HG02588 (cell line): ENCODE measurements around the gene SEMA5B.

Source experiments
- ATAC-seq: cut with Tn5 transposase; IDR thresholded peaks from one replicate; pipeline ENCODE4 v1.9.1; 2021; ENCODE audit warnings: mild to moderate bottlenecking, moderate library complexity; ENCODE audit not compliant: unreplicated experiment

The SEMA5B gene

DNA sequence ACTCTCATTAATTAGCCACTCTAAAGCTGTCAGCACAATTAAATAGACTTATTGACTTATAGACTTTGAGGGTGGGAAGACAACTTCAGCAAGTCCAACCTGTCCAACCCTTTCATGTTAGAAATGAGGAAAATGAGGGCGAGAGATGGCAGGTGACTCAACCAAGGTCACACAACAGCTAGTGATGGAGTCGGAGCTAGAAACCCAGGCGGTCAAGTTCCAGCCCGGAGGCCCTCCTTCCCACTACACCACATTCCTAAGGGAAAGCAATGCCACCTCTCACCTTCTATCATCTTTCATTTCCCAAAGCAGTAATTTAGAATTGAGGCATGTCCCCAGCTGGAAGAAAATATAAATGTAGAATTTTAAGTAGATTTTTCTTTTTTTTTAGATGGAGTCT lies 28.7 kb downstream of the SEMA5B start:
- no peak for ATAC-seq

DNA sequence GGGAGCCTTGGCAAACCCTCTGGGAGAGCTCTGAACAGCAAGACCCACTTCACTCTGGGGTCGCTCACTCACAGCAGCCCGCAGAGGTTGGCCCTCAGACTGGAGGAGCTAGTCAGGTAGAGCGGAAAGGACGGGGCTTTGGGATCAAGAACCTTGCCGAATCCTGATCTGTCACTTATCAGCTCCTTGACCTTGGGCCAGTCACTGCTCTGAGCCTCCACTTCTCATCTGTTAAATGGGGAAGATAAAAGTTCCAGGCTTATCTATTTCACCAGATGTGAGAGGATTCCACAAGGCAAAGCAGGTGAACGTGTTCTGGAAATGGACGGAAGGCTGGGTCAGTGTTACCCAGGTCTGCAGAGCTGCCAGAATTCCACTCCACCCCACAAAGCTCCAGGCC lies 29.4 kb downstream of the SEMA5B start:
- no peak for ATAC-seq

DNA sequence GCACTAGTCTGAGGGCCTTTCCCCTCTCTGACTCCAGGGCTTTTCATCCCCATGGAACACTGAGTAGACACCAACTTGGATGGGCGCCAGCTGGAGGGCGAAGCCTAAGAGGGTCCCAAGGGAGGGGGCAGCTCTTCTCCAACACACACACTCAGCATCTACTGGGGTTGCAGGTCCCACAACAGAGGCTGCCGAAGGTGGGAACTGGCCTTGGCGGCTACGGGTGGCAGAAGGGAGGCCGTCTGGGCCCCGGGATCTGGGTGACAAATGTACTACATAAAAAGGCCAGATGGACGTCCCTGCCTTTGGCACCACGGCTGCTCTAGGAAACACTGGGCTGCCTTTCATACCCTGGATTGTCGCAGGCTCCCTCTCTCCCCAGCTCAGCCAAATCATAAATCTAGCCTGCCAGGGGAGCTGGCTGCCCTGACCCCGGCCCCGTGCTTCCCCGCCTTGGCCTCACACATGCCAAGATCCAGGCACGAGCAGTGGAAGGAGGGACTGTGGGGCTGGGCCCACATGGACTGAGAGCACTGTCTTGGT lies 31.5 kb downstream of the SEMA5B start:
- no peak for ATAC-seq

DNA sequence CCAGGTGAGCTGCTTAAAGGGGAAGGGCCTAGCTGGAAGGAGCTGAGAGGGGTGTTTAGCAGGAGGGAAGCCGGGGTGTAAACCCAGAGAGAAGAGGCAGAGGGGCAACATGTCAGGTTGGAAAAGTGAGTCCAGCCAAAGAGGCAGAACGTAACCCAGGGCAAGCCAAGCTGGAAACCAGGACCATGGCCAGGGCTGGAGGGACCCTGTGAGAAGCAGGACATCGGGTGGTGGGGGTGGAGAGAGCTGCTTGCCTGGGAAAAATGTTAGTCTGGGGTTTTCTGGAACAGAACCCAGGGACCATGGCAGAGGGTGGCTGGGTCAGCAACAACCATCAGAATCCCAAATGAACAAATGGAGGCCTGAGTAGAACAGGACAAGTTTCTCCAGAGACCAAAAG lies 32.6 kb downstream of the SEMA5B start:
- ATAC-seq: no peak

DNA sequence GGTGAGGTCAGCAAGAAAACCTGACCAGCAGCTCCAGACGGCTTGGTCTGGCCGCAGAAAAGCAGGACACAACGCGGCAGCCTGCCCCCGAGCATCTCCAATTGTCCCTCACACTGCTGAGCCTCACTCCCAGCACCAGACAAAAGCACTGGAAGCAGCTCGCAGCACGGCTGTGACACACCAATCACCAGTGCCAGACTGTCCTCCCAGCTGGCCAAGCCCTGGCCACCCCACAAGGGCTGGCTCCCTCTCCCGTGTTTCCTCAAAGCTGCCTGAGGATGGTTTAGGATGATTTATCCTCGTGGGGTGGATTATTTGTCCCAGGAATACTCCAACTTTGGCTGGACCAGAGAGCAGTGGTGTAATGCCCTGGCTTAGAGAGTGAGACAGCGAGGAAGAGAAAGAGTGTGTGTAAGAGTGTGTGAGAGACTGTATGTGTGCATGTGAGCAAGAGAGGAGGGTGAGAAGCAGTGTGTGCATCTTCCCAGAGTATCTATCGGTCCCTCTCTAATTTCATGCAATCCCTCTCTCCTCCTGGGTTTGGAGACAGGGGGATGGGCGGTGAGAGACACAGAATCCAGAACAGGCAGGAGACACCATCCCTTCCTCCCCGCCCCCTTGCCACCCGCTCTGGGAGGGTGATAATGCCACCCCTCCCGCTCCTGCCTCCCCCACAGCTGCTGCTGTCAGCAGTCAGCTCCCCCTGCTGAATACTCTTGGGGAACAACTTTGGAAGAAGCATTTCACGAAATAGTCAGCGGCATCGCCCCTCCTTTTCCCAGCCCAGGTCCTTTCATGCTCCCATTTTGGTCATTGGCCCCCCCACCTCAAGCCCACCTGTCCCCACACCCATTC lies 34.2 kb downstream of the SEMA5B start:
- no peak for ATAC-seq

DNA sequence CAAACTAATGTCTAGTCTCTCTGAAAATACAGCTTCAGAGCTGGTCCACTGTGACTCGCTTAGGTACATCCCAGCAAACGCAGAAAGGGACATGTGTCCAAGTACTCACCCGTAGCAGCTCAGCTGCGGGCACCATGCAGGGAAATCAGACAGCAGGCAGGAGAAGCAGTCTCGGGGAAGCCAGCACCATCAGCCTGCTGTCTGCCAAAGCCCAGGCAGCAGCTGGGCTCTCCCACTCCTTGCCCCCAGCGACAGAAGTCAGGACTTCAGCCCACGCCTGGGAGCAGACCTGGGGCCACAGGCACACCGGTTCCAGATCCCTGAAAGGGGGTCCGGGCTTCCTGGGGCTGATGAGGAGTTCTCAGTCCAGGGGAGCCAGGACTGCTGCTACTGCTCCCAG lies 34.9 kb downstream of the SEMA5B start:
- no peak for ATAC-seq

DNA sequence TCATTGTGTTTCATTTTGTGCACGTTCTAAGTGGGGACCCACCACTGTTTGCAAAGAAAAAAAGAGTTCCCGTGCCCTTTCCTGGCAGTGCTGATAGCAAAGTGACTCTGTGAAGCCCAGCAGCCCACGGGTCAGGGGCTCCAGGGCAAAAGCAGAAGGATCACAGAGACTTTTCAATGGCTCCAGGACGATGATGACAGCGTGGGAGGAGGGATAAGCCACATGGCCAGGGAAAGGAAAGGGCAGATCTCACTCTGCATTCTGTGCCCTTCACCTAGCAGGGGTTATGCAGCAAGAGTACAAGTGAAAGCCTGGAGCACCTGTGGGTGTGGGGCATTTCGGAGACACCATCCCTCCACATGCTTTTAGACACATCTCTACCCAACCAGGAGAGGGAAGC lies 35.4 kb downstream of the SEMA5B start:
- no peak for ATAC-seq

DNA sequence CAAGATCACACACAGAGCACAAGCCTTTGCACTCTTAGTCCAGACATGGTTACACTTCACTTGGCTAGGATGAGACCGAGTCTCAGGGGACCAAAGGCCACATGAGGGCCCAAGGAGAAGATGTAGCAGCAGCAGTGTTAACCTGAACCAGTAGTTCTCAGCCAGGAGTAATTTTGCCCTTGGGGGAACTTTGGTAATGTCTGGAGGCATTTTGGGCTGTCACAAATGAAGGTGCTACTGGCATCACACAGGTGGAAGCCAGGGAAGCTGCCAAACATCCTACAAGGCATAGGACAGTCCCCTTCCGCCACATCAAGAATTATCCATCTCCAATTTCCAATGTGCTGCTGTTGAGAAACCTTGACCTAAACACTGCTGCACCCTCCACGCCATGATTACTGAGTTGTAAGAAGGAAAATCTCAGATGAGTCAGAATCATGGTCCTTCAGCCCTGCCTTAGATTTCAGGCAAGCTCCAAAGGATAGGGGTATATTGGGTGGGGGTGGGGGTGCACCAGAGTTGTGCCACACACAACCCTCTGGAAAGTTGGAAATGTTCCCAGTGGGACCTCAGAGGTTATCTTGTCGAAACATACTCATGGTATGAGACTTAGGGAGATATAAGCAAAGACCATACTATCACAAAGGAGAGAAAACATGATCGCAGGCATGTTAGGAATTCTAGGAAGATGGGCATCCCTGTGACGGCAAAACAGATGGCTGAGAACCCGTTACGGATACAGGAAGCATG lies 36.2 kb downstream of the SEMA5B start:
- ATAC-seq: no peak

DNA sequence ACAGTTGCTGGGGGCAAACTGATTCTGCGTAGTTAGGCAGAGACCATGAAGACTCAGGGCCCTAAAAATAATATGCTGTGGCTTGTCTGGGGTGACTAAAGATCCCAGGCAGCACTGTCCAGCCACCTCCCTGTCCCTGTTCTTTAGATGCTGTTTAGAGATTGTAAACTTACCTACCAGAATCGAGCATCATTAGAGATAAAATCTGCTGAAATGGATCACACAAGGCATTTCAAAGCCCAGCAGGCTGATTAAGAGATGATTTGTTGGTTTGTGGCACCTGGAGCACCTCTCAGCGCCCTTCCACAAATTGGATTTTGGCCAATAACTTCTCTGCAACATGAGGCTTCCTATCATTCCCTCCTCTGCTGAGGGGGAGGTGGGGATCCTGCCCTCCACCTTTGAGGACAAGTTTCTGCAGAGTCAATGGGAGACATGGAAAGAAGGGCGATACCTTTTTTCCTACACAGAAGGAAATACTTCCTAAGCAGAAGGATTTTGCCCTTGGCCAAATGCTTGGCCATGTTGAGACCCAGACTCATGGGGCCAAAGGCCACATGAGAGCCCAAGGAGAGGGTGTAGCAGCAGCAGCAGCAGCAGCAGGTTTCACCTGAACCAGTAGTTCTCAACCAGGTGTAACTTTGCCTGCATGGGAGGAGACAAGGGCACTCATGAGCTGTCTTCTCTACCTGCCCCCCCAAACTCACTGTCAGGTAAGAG lies 37.5 kb downstream of the SEMA5B start:
- no peak for ATAC-seq

DNA sequence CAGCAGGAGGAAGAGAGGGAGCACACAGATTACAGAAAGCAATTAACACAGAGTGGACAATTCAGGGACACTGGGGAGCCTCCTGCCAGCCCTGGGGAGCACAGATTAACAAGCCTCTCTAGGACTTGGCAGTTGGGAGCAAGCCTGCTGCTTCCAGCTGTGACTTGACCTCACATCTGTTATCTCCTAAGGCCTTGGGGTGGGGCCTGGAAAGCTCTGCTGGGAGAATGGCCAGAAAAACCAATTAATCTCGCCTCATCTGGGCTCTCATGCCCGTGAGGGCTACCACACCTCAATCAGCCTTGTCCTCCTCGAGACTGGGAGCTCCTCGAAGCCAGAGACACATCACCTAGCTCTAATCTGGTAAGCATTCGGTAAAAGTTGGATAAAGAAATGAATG lies 39.1 kb downstream of the SEMA5B start:
- no peak for ATAC-seq

DNA sequence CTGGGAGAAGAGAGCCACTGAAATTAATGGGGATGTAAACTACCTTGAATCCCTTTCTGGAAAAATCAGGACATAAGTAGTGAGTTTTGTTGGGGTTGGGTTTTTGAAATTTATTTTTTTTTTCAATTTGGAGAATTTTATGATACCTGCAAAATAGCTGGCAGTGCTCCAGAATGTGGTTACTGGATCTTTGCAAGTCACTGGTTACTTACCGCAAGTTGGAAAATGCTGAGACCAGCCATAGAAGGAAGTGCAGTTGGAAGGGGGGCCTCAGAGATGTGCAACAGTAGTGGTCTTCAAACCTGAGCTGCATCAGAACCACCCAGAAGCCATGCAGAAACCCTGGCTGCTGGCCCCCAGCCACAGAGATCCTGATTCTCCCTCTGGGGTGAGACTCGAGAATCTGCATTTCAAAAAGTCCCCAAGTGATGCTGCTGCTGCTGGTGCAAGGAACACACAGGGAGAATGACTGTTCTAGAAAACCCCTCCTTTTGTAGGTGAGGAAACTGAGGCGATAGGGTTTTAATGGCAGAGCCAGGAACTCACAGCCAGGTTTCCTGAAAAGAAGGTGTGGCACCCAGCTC lies 39.7 kb downstream of the SEMA5B start:
- ATAC-seq: no peak

DNA sequence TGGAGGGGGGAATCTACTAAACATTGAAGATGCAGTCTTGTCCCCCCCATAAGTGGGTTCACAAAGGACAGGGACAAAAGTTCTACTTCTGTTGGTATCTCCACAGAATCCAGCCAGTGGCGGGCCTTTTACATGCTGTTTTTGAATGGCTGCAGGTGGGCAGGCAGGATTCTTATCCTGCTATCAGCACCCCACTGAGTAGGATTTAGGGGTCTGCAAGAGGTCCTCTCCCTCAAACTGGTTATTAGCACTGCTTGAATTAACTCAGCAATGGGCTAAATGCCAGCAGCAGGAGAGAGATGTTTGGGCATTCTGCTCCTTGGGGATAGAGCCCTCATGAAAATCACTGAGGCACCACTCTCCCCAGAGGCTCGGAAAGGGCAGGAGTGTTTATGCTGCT lies 40.3 kb downstream of the SEMA5B start:
- ATAC-seq: no peak

DNA sequence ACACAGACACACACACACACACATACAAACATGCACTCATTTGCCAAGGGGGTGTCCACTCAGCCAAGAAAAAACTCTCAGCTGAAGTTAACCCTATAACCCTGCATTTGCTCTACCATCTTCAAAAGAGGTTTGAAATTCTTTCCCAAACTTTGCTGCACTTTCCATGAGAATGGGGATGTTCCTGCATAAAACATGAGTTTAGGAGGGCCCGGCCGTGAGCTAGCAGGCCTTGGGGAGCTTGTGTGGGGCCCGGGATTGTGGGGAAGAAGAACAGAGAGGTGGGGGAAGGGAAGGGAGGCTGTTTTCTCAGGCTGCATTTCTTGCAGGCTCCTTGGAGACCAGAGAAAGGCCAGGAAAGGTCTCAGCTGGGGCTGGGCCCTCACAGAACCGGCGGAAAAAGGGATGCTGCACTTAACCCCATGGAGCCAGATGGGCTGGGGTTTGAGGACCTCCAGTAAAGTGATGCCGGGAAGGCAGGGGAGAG lies 40.8 kb downstream of the SEMA5B start:
- no peak for ATAC-seq

DNA sequence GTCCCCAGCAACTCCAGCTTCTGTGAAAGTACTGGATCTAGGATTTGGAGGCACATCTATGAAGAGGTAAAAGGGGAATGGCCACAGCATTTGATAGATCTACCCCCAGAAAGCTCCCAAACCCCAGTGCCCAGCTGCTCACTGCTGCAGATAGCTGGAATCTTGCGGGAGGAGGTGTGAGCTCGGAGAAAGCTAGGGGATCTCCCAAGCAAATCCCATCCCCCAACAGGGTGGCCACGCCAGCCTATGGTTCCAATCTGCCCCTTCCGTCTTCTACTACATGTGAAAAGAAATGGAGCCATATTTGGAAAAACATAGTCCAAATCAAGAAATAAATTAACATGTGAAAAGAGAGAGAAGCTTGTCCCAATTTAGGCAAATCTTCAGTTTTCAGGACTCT lies 42.0 kb downstream of the SEMA5B start:
- ATAC-seq: no peak

DNA sequence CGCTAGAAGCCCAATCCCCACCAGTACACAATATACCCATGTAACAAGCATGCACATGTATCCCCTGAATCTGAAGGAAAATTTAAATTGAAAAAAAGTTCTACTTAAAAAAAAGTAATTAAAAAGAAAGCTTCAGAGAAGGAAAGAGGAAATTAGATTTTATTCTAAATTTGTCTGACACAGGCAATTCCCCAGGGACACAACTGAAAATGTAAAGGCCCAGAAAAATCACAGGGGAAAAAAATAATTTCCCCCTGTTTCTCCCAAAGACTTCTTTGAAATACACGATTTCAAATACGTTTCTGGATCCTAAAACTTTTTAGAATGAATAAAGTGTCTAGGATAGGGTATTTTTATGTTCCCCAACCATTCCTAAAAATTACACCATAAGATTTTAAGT lies 42.9 kb downstream of the SEMA5B start:
- no peak for ATAC-seq

DNA sequence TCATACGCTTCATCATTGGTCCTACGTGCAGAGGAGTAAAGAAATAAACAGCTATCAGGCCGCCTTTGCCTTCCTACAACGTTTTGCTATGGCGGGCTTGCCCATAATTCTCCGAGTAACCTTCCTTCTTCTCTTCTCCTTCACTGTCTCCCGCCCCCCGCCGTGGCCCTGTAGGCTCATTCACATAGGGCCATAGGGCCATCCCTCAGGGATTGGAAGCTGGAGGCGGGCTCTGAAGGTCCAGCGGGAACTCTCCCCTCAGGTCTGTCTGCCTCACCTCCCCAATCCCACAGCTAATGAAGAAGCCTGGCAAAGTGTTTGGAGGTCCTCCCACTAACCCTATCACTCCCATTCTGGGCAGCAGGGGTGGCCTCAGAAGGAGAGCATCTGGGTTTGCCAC lies 43.6 kb downstream of the SEMA5B start:
- no peak for ATAC-seq

DNA sequence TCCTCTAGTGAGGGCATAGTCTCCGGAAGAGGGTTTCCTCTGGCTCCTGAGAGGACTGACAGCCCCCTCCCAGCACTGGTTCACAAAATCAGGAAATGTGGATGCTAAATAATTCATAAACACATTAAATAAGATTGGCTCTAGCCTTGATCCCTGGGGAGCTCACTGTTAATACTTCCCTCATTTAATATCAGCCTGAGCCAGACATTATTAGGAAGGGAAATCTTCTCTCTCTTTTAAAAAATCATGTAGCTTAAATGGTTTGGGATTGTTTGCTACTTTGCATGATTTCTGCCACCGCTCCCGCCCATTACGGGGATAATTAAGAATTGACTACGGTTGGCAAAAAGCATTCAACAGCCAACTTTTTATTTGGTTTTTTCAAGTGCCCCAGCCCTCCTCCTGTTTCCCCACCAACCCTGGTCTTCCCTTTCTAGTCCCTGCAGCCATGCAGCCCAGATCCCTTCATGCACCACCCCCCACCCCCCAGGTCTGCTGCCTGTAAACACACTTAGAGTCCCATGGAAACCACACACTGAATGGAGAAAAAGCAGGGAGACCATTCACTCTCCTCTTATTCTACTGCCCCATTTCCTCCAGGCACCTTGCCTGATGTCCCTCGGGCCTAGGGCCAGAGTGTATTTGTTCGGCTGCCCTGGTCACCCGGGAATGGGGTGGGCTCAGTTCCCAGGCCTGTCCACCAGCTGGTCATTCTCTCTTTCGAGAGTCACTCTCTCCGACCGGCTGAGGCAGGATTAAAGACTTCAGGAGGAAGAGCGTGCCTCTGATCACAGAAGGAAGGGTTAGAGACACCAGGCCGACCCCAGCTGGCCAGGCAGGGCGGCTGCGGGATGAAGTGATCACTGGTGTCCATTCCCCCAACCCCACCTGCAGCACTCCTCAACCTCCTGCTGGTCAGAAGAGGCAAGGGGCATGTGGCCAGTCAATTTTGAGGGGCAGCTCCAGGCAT lies 45.1 kb downstream of the SEMA5B start:
- no peak for ATAC-seq

DNA sequence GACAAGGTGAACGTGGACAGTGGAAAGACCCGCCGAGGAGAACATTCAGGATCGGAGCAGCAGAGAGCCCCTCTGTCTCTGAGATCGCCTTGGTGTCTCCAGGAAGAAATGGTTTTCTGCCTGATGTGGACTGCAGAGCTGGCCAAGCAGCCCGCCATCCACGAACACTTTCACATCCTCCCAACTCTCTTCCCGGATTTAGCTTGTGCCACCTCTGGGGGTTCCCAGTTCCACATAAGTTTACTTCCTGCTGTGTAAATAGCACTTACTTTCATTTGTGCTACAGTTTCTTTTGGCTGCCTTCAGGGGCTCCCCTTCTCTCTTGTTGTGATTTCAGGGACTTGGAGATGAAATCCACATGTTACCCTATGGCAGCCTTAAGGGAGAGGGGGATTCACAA lies 48.4 kb downstream of the SEMA5B start:
- ATAC-seq: no peak

DNA sequence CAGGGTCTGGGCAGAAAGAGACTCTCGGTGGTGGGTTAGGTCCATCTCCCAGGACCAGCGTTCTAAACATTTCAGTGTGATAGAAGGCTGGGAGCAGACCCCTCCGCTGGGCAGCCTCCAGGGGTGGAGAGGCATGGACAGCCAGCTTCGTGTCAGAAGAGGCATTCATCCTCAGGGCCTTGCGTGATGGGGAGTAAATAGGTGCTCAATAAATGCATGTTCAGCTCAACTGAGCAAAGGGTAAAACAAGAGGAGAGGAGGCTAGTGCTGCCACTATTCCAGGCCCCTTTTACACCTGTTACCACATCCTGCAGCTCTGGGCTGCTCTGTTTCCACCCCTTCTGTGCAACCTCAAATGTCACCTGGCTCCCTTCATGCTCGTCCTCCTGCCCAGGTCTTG lies 49.0 kb downstream of the SEMA5B start:
- ATAC-seq: no peak
